Activated CD4-positive, alpha-beta memory T cell treated with anti-CD3 and anti-CD28 coated beads, Interleukin-2, amount 10 ng/mL, durations not matched to agents 7 days and 5 days (primary cell): Measurements from ENCODE around the gene LSS. TPM values are rescaled to one million over a fixed set of nuclear protein-coding genes. Genes with fewer than 3 reads are reported as not detected.
A peak's percentile ranks its signal among the peaks of the same experiment; 100 is the strongest.
"Not testable (repeated sequence)": the region's sequence is repeated elsewhere in the genome, so short reads cannot be mapped to it uniquely, and the experiment has no call there.

Experiments
- CTCF ChIA-PET: fragments of 350-600 bp; sonication (Branson Sonifier 250); formaldehyde crosslinking; loops from one replicate; lab custom pipeline; 2021; ENCODE audit warnings: antibody characterized with exemption, inconsistent platforms; lab: Charles Lee
- POLR2A ChIA-PET: fragments of 350-600 bp; sonication (Branson Sonifier 250); formaldehyde crosslinking; loops from one replicate; lab custom pipeline; 2021; ENCODE audit warnings: antibody characterized with exemption; lab: Charles Lee
- DNase-seq: peaks from one replicate; pipeline ENCODE4 v3.0.0-alpha.2; 2020
- H3K27ac Mint-ChIP-seq: one replicate; pipeline ENCODE4 v1.8.0; 2021; ENCODE audit warnings: mild to moderate bottlenecking, mixed read lengths
- H3K27me3 Mint-ChIP-seq: one replicate; pipeline ENCODE4 v1.8.0; 2021; ENCODE audit warnings: mixed read lengths
- H3K36me3 Mint-ChIP-seq: one replicate; pipeline ENCODE4 v1.8.0; 2021; ENCODE audit warnings: low read depth, mixed read lengths
- H3K4me1 Mint-ChIP-seq: one replicate; pipeline ENCODE4 v1.8.0; 2021; ENCODE audit warnings: mixed read lengths
- H3K4me3 Mint-ChIP-seq: one replicate; pipeline ENCODE4 v1.8.0; 2021; ENCODE audit warnings: mild to moderate bottlenecking, mixed read lengths
- H3K9me3 Mint-ChIP-seq: one replicate; pipeline ENCODE4 v1.8.0; 2021; ENCODE audit warnings: mixed read lengths
- total RNA-seq, 2 experiments: library from RNA; stranded (reverse); gene quantifications; one replicate each; pipeline ENCODE4 v1.2.3, GENCODE V29; 2021

LSS gene
- total RNA-seq, 2 experiments from 2014 or later: 54.7 to 56.1 TPM

GRCh38 chr21:46243325-46243724 lies 14.8 kb upstream of the LSS start:
- Mint-ChIP-seq H3K4me1 (peaks cover 5% of the 10 kb centered on the region), H3K9me3 (no peaks in the 10 kb centered on the region), H3K27ac (no peak overlapping the region), H3K27me3 (no peaks in the 10 kb centered on the region), H3K4me3 (no peak overlapping the region), H3K36me3 (peaks cover 68% of the 10 kb centered on the region)
- ChIA-PET POLR2A (interaction anchor here (1.1 to 1.9 kb wide), 2 partner anchors 9 to 10 kb away, joined by 3 to 5 read pairs; no protein-coding TSS in a partner anchor), CTCF (interaction anchor here (1.3 kb wide), 1 partner anchor 11 kb away, joined by 3 read pairs; no protein-coding TSS in a partner anchor)
- DNase-seq: no peak

DNA sequence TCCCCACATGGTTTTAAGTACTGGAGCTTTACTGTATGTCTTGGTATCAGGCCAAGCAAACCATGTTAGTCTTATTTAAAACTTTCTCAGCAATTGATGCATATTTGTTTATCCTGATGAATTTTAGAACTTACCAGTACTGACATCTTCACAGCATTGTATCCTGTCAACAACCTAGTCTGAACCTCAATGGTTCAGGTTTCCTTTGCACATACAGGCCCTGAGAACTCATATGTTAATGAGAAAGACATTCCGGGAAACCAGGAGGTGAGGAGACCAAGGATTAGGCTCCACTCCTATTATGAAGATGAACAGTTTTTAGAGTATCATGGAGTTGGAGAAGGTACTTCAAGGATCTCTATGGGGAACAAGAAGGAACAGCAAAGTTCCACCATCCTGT lies 13.0 kb upstream of the LSS start:
- POLR2A ChIA-PET: interaction anchor here (1.9 kb wide), 1 partner anchor 12 kb away, joined by 5 read pairs; no protein-coding TSS in a partner anchor
- H3K9me3 Mint-ChIP-seq, H3K4me3 Mint-ChIP-seq, H3K27ac Mint-ChIP-seq, H3K4me1 Mint-ChIP-seq, H3K27me3 Mint-ChIP-seq, DNase-seq: not testable (repeated sequence)
- H3K36me3 Mint-ChIP-seq: peaks cover 65% of the 10 kb centered on the region
- CTCF ChIA-PET: interaction anchor here (1.5 to 1.9 kb wide), 2 partner anchors 10 to 98 kb away, joined by 4 read pairs; no protein-coding TSS in a partner anchor

GRCh38 chr21:46239817-46240325 lies 11.3 kb upstream of the LSS start:
- peaks cover 73% of the 10 kb centered on the region for H3K36me3 Mint-ChIP-seq
- H3K27ac Mint-ChIP-seq: no peak overlapping the region
- CTCF ChIA-PET: interaction anchor here (1.5 to 1.9 kb wide), 3 partner anchors 8 to 96 kb away, joined by 3 to 4 read pairs (median 4); no protein-coding TSS in a partner anchor

DNA sequence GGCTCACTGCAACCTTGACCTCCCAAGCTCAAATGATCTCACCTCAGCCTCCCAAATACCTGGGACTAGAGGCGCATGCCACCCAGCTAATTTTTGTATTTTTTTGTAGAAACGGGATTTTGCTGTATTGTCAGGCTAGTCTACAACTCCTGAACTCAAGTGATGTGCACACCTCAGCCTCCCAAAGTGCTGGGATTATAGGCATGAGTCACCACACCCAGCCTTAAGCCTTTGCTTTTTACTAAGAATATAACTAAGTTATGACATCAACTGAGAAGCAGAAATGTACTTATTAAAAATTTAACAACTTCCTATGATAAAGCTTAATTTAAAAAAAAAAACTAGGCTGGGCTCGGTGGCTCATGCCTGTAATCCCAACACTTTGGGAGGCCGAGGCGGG lies 8.9 kb upstream of the LSS start:
- H3K27me3 Mint-ChIP-seq: no peaks in the 10 kb centered on the region
- H3K4me3 Mint-ChIP-seq: no peak overlapping the region
- CTCF ChIA-PET: interaction anchor here (1.1 kb wide), 1 partner anchor 16 kb away, joined by 3 read pairs; no protein-coding TSS in a partner anchor
- H3K36me3 Mint-ChIP-seq: peaks cover 77% of the 10 kb centered on the region
- H3K9me3 Mint-ChIP-seq: no peaks in the 10 kb centered on the region
- H3K4me1 Mint-ChIP-seq: peaks cover 21% of the 10 kb centered on the region
- H3K27ac Mint-ChIP-seq: no peak overlapping the region
- DNase-seq: no peak
- POLR2A ChIA-PET: no interaction called here

More at GRCh38 chr21:46239817-46240325, 11.3 kb upstream of the LSS start:
- no peak for DNase-seq
- no peaks in the 10 kb centered on the region for H3K27me3 Mint-ChIP-seq
- H3K4me1 Mint-ChIP-seq: peaks cover 5% of the 10 kb centered on the region
- no peak overlapping the region for H3K4me3 Mint-ChIP-seq
- no peaks in the 10 kb centered on the region for H3K9me3 Mint-ChIP-seq
- POLR2A ChIA-PET: no interaction called here

DNA sequence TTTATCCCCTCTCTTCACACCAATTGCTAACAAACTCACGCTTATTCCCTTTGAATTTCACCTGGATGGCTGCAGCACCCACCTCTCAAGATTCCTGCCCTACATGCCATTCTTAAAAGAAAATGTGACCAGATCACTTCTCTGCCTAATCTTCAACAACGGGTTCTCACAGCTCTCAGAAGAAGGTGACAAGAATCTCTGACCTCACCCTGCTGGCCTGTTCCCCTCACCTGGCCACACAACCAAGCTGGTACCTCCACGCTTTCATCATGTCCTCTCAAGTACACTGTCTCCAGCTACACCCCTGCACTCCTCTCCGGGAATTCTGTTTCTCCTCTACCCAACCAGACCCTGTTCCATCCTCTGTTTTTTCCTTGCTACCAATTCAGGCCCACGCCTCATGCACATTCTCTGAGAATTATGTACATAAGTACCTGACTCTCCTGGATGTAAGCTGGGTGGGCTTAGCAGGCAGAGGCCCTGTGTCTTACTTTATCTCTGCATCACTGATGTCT lies 5.9 kb upstream of the LSS start:
- ChIA-PET POLR2A (interaction anchor here (1.2 to 2.5 kb wide), 4 partner anchors 8 to 19 kb away, joined by 3 to 7 read pairs (median 6); no protein-coding TSS in a partner anchor), CTCF (interaction anchor here (1.1 kb wide), 1 partner anchor 91 kb away, joined by 4 read pairs; no protein-coding TSS in a partner anchor)
- Mint-ChIP-seq H3K4me1 (peaks cover 36% of the 10 kb centered on the region), H3K27me3 (no peaks in the 10 kb centered on the region), H3K36me3 (peaks cover 69% of the 10 kb centered on the region), H3K9me3 (no peaks in the 10 kb centered on the region), H3K4me3 (no peak overlapping the region), H3K27ac (peak overlapping the region; percentile 17)
- no peak for DNase-seq

GRCh38 chr21:46229923-46230260 lies 1.3 kb upstream of the LSS start:
- Mint-ChIP-seq H3K27ac (no peak overlapping the region), H3K4me3 (peak overlapping the region; percentile 66), H3K4me1 (peaks cover 65% of the 10 kb centered on the region), H3K27me3 (no peaks in the 10 kb centered on the region), H3K36me3 (peaks cover 60% of the 10 kb centered on the region), H3K9me3 (no peaks in the 10 kb centered on the region)
- ChIA-PET CTCF (interaction anchor here (1.2 kb wide), 1 partner anchor 55 kb away, joined by 3 read pairs; no protein-coding TSS in a partner anchor), POLR2A (interaction anchor here (0.6 to 6.0 kb wide), 2 partner anchors 88 to 93 kb away, joined by 3 to 22 read pairs; partner anchors contain the start of gene C21orf58)
- no peak for DNase-seq

- POLR2A ChIA-PET: interaction anchor here (0.6 to 6.0 kb wide), 4 partner anchors 85 to 96 kb away, joined by 3 to 22 read pairs (median 4); partner anchors contain the start of gene C21orf58
- H3K27ac Mint-ChIP-seq: peak overlapping the region; percentile 79
- H3K4me1 Mint-ChIP-seq: peaks cover 60% of the 10 kb centered on the region
- H3K36me3 Mint-ChIP-seq: peaks cover 55% of the 10 kb centered on the region
- CTCF ChIA-PET: interaction anchor here (1.2 kb wide), 1 partner anchor 55 kb away, joined by 3 read pairs; no protein-coding TSS in a partner anchor
- no peaks in the 10 kb centered on the region for H3K27me3 Mint-ChIP-seq
- peak overlapping the region; percentile 85 for H3K4me3 Mint-ChIP-seq
- no peak for DNase-seq
- H3K9me3 Mint-ChIP-seq: no peaks in the 10 kb centered on the region
These were observed 754 bp upstream of the LSS start for GRCh38 chr21:46229133-46229922.

- H3K27me3 Mint-ChIP-seq: no peaks in the 10 kb centered on the region
- CTCF ChIA-PET: interaction anchor here (0.7 to 0.9 kb wide), 3 partner anchors 85 to 412 kb away, joined by 3 read pairs; no protein-coding TSS in a partner anchor
- DNase-seq: no peak
- peak overlapping the region; percentile 82 for H3K4me3 Mint-ChIP-seq
- POLR2A ChIA-PET: interaction anchor here (0.9 to 6.0 kb wide), 5 partner anchors 8 to 98 kb away, joined by 3 to 22 read pairs (median 3); partner anchors contain the start of gene C21orf58
- peaks cover 42% of the 10 kb centered on the region for H3K36me3 Mint-ChIP-seq
- H3K4me1 Mint-ChIP-seq: peaks cover 48% of the 10 kb centered on the region
- peak overlapping the region; percentile 8 for H3K27ac Mint-ChIP-seq
- H3K9me3 Mint-ChIP-seq: no peaks in the 10 kb centered on the region
These were observed 696 bp downstream of the LSS start for GRCh38 chr21:46227811-46228344.

DNA sequence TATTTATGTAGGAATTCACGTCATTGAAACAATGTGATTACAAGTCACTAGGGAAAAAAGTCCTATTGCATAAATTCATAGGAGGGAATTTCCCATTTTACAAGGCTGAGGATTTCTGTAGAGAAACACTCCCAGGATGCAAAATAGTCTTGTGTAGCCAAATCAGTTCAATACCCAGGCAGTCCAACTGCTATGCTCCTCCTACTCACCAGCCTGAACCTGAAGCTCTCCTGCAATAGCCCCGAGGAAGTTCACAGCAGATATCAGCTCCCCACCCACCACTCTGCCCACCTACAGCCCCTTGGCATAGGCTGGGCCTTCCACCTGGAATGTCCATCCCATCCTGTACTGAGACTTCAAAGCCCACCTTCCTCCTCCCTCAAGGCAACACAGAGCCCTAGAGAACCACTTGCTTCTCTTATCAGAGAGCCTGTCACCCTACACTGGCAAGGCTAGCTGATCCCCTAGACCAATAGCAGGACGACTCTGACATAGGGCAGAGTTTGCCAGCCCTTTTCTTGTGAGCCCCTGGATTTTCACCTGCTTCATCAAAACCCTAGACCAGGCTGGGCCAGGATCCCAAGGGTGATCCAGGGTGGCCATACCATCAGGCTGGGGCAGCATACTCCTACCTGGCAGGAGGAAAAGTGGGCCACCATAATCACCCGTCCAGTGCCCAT lies 1.5 kb downstream of the LSS start:
- ChIA-PET CTCF (interaction anchor here (0.7 kb wide), 1 partner anchor 413 kb away, joined by 3 read pairs; no protein-coding TSS in a partner anchor), POLR2A (interaction anchor here (1.2 to 6.0 kb wide), 2 partner anchors 9 to 96 kb away, joined by 3 to 22 read pairs; partner anchors contain the start of gene C21orf58)
- DNase-seq: no peak
- peak overlapping the region; percentile 82 for H3K4me3 Mint-ChIP-seq
- H3K27me3 Mint-ChIP-seq: no peaks in the 10 kb centered on the region
- H3K9me3 Mint-ChIP-seq: no peaks in the 10 kb centered on the region
- H3K27ac Mint-ChIP-seq: peak overlapping the region; percentile 23
- peaks cover 38% of the 10 kb centered on the region for H3K36me3 Mint-ChIP-seq
- H3K4me1 Mint-ChIP-seq: peaks cover 44% of the 10 kb centered on the region

GRCh38 chr21:46226146-46226545 lies 2.4 kb downstream of the LSS start:
- ChIA-PET POLR2A (no interaction called here), CTCF (interaction anchor here (1.0 kb wide), 1 partner anchor 82 kb away, joined by 3 read pairs; no protein-coding TSS in a partner anchor)
- H3K4me3 Mint-ChIP-seq: peak overlapping the region; percentile 1
- no peak overlapping the region for H3K27ac Mint-ChIP-seq
- no peaks in the 10 kb centered on the region for H3K27me3 Mint-ChIP-seq
- peaks cover 39% of the 10 kb centered on the region for H3K4me1 Mint-ChIP-seq
- no peak for DNase-seq
- peaks cover 29% of the 10 kb centered on the region for H3K36me3 Mint-ChIP-seq
- H3K9me3 Mint-ChIP-seq: no peaks in the 10 kb centered on the region

DNA sequence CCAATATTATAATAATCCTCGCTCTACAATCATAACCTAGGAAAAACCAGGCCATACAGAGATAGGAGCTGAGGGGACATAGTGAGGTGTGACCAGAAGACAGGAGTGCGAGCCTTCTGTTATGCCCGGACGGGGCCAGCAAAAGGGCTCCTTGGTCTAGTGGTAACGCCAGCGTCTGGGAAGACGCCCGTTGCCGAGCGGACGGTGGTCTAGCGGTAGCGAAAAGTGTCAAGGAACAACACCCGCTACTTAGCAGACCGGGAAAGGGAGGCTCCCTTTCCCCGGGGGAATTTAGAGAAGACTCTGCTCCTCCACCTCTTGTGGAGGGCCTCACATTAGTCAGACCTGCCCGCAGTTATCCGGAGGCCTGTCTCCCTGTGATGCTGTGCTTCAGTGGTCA lies 4.9 kb downstream of the LSS start:
- CTCF ChIA-PET, H3K4me3 Mint-ChIP-seq, H3K27me3 Mint-ChIP-seq, POLR2A ChIA-PET, H3K27ac Mint-ChIP-seq, H3K9me3 Mint-ChIP-seq, DNase-seq: not testable (repeated sequence)
- peaks cover 26% of the 10 kb centered on the region for H3K4me1 Mint-ChIP-seq
- peaks cover 31% of the 10 kb centered on the region for H3K36me3 Mint-ChIP-seq

DNA sequence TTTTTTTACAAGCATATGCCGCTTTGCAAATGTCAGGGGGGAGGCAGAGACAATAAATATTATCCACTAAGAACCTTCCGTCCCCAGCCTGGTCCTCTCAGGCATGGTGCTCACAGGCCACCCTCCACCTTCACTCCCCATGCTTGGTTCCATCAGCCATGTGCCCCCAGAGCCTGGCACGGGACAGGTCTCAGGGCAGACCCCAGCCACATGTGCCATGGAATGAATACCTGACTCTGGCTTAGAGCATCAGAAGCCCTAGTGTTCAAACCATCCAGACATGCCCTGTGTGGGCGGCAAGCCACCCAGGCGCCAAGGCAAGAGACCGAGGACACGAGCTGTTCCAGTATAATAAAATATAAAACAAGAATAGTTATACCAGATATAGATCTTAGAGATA lies 5.4 kb downstream of the LSS start:
- DNase-seq: no peak
- H3K4me3 Mint-ChIP-seq: no peak overlapping the region
- POLR2A ChIA-PET: no interaction called here
- no peaks in the 10 kb centered on the region for H3K9me3 Mint-ChIP-seq
- CTCF ChIA-PET: no interaction called here
- H3K27ac Mint-ChIP-seq: no peak overlapping the region
- no peaks in the 10 kb centered on the region for H3K27me3 Mint-ChIP-seq
- H3K36me3 Mint-ChIP-seq: peaks cover 31% of the 10 kb centered on the region
- H3K4me1 Mint-ChIP-seq: peaks cover 26% of the 10 kb centered on the region
